ENCODE results near the gene KREMEN1.

Gene KREMEN1

GRCh38 chr22:29152045-29152953, 79.5 kb downstream of the KREMEN1 start:
- Histone ChIP-seq H3K9me2 (replicated peaks; ENCODE audit: insufficient read depth, low read length) (no peaks in the 10 kb centered on the region), H2AFZ (ENCODE audit: low read length) (no peak overlapping the region), H3K9ac (ENCODE audit: low read length) (no peak overlapping the region), H3K9me3 (replicated peaks; ENCODE audit: insufficient read depth, low read length) (no peaks in the 10 kb centered on the region), H3K36me3 (replicated peaks; ENCODE audit: insufficient read depth, low read length) (no peaks in the 10 kb centered on the region), H3K4me3 (ENCODE audit: low read length) (no peak overlapping the region), H3K4me1 (ENCODE audit: low read length) (0 out of 2 replicates have a peak, but pooled peaks cover 7% of the 10 kb centered on the region), H4K20me1 (ENCODE audit: insufficient read depth, low read length) (no peaks in the 10 kb centered on the region), H3K27me3 (replicated peaks; ENCODE audit: insufficient read depth, low read length) (0 out of 2 replicates have a peak, but pooled peaks cover 5% of the 10 kb centered on the region), H3K79me2 (ENCODE audit: low read length) (no peaks in the 10 kb centered on the region), H3F3A (ENCODE audit: insufficient read depth, low read length) (no peaks in the 10 kb centered on the region), H3K4me2 (ENCODE audit: low read depth, low read length) (no peak overlapping the region), H3K27ac (ENCODE audit: low read length) (no peak overlapping the region)
- TF ChIP-seq EZH2 (optimal IDR thresholded peaks at IDR 0.05; ENCODE audit: low read depth, low read length): no peak
- TF ChIP-seq EZH2phosphoT487 (IDR thresholded peaks at IDR 0.05; ENCODE audit: low read length): no peak
- TF ChIP-seq CTCF (IDR thresholded peaks at IDR 0.05; ENCODE audit: low read length): no peak
- DNase-seq: no peak

DNA sequence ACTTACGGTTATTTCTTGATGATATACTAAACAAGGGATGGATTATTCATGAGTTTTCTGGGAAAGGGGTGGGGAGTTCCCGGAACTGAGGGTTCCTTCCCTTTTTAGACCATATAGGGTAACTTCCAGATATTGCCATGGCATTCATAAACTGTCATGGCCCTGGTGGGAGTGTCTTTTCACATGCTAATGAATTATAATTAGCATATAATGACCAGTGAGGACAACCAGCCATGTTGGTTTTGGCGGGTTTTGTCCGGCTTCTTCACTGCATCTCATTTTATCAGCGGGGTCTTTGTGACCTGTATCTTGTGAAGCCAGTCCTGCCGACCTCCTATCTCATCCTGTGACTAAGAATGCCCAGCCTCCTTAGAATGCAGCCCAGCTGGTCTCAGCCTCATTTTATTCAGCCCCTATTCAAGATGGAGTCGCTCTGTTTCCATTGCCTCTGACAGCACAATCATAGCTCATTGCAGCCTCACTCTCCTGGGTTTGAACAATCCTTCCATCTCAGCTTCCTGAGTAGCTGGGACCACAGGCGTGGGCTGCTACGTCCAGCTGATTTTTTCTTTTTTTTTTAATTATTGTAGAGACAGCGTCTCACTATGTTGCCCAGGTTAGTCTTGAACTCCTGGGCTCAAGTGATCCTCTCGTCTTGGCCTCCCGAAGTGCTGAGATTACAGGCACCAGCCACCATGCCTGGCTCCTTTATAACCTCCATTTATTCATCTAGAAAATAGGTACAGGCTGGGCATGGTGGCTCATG, 80.3 kb downstream of the KREMEN1 start:
- Histone ChIP-seq H3K9me3 (replicated peaks; ENCODE audit: insufficient read depth, low read length) (no peaks in the 10 kb centered on the region), H3K36me3 (replicated peaks; ENCODE audit: insufficient read depth, low read length) (no peaks in the 10 kb centered on the region), H3K79me2 (ENCODE audit: low read length) (no peaks in the 10 kb centered on the region), H3K27me3 (replicated peaks; ENCODE audit: insufficient read depth, low read length) (0 out of 2 replicates have a peak, but pooled peaks cover 5% of the 10 kb centered on the region), H3K27ac (ENCODE audit: low read length) (no peak overlapping the region), H3F3A (ENCODE audit: insufficient read depth, low read length) (no peaks in the 10 kb centered on the region), H4K20me1 (ENCODE audit: insufficient read depth, low read length) (no peaks in the 10 kb centered on the region), H3K4me2 (ENCODE audit: low read depth, low read length) (no peak overlapping the region), H2AFZ (ENCODE audit: low read length) (no peak overlapping the region), H3K9me2 (replicated peaks; ENCODE audit: insufficient read depth, low read length) (no peaks in the 10 kb centered on the region), H3K9ac (ENCODE audit: low read length) (no peak overlapping the region), H3K4me1 (ENCODE audit: low read length) (0 out of 2 replicates have a peak, but pooled peaks cover 7% of the 10 kb centered on the region), H3K4me3 (ENCODE audit: low read length) (no peak overlapping the region)
- TF ChIP-seq CTCF (IDR thresholded peaks at IDR 0.05; ENCODE audit: low read length): no peak
- no peak for TF ChIP-seq EZH2phosphoT487 (IDR thresholded peaks at IDR 0.05; ENCODE audit: low read length)
- TF ChIP-seq EZH2 (optimal IDR thresholded peaks at IDR 0.05; ENCODE audit: low read depth, low read length): no peak
- no peak for DNase-seq

DNA sequence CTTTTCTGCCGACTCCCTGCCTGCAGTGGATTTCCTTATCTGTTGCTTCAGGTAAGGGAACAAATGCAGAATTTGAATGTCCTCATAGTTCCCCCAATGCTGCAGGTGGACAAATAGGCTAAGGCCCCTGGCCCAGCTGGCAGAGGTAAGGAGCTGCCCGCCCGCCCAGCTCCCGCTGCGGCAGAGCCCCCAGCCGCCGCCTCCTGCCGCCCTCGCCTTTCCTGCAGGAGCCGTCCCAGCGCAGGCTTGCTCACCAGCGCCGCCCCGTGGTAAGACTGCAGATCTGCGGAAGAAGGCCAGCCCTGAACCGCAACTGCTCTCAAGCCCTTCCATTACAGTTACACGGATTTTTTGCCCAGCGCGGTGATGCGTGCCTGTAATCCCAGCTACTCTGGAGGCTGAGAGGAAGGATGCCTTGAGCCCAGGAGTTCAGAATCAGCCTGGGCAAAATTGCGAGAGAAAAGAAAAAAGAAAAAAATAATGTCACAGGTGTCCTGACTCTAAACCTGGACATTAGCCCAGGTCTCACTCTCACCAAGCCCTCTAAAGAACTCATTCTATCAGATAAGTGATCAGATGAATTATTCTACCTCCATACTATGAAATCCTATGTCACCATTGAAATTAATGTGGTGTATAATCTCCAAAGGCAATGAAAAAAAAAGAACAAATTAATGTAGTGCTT, 81.7 kb downstream of the KREMEN1 start:
- H3K27me3 ChIP-seq (replicated peaks; ENCODE audit: insufficient read depth, low read length): 0 out of 2 replicates have a peak, but pooled peaks cover 5% of the 10 kb centered on the region
- H2AFZ ChIP-seq (ENCODE audit: low read length): peak overlapping the region; percentile 42
- peak overlapping the region; percentile 29 for H3K4me3 ChIP-seq (ENCODE audit: low read length)
- H3F3A ChIP-seq (ENCODE audit: insufficient read depth, low read length): no peaks in the 10 kb centered on the region
- H3K79me2 ChIP-seq (ENCODE audit: low read length): no peaks in the 10 kb centered on the region
- H4K20me1 ChIP-seq (ENCODE audit: insufficient read depth, low read length): no peaks in the 10 kb centered on the region
- TF ChIP-seq EZH2phosphoT487 (IDR thresholded peaks at IDR 0.05; ENCODE audit: low read length) (no peak), CTCF (IDR thresholded peaks at IDR 0.05; ENCODE audit: low read length) (peak; percentile 93)
- DNase-seq: peak; percentile 70
- no peaks in the 10 kb centered on the region for H3K36me3 ChIP-seq (replicated peaks; ENCODE audit: insufficient read depth, low read length)
- 0 out of 2 replicates have a peak, but pooled peaks cover 7% of the 10 kb centered on the region for H3K4me1 ChIP-seq (ENCODE audit: low read length)
- H3K9me3 ChIP-seq (replicated peaks; ENCODE audit: insufficient read depth, low read length): no peaks in the 10 kb centered on the region
- H3K4me2 ChIP-seq (ENCODE audit: low read depth, low read length): peak overlapping the region; percentile 58
- no peaks in the 10 kb centered on the region for H3K9me2 ChIP-seq (replicated peaks; ENCODE audit: insufficient read depth, low read length)
- no peak overlapping the region for H3K9ac ChIP-seq (ENCODE audit: low read length)
- no peak overlapping the region for H3K27ac ChIP-seq (ENCODE audit: low read length)

Measured in MM.1S (cell line).